ENCODE data around the gene JAK2.
"Not testable (repeated sequence)": the region's sequence is repeated elsewhere in the genome, so short reads cannot be mapped to it uniquely, and the experiment has no call there.

The JAK2 gene

GRCh38 chr9:4984621-4985385 is at the start of gene JAK2:
JAK2 (plus strand) TSS chr9:4985272; CDS start chr9:5021988, 36,716 bp downstream.
- DNase-seq = peak; percentile 90

- no peak for DNase-seq
Measured at GRCh38 chr9:4936277-4936676, 48.8 kb upstream of the JAK2 start.

GRCh38 chr9:4936823-4937222 is 48.2 kb upstream of the JAK2 start:
- no peak for DNase-seq

- no peak for DNase-seq
Measured at GRCh38 chr9:4937446-4937845, 47.6 kb upstream of the JAK2 start.

- DNase-seq = no peak
Measured at GRCh38 chr9:4938496-4938895, 46.6 kb upstream of the JAK2 start.

GRCh38 chr9:4939118-4939561 is 45.9 kb upstream of the JAK2 start:
- no peak for DNase-seq

GRCh38 chr9:4942042-4942691 is 42.9 kb upstream of the JAK2 start:
- peak; percentile 10 for DNase-seq

- DNase-seq = no peak
Measured at GRCh38 chr9:4943346-4943745, 41.7 kb upstream of the JAK2 start.

GRCh38 chr9:4944431-4945211 is 40.5 kb upstream of the JAK2 start:
- DNase-seq = not testable (repeated sequence)

- DNase-seq = no peak
Measured at GRCh38 chr9:4946937-4947336, 38.1 kb upstream of the JAK2 start.

- DNase-seq = no peak
Measured at GRCh38 chr9:4955836-4956235, 29.2 kb upstream of the JAK2 start.

GRCh38 chr9:4959031-4959430 is 26.0 kb upstream of the JAK2 start:
- DNase-seq = no peak

- DNase-seq = no peak
Measured at GRCh38 chr9:4962085-4962484, 23.0 kb upstream of the JAK2 start.

GRCh38 chr9:4964540-4964939 is 20.5 kb upstream of the JAK2 start:
- DNase-seq = no peak

- no peak for DNase-seq
Measured at GRCh38 chr9:4965174-4965821, 19.8 kb upstream of the JAK2 start.

- DNase-seq = no peak
Measured at GRCh38 chr9:4967523-4967922, 17.5 kb upstream of the JAK2 start.

- DNase-seq = no peak
Measured at GRCh38 chr9:4969130-4969529, 15.9 kb upstream of the JAK2 start.

GRCh38 chr9:4970970-4971641 is 14.0 kb upstream of the JAK2 start:
- DNase-seq = no peak

GRCh38 chr9:4973246-4973645 is 11.8 kb upstream of the JAK2 start:
- DNase-seq = peak; percentile 12

- DNase-seq = no peak
Measured at GRCh38 chr9:4973902-4974301, 11.2 kb upstream of the JAK2 start.

GRCh38 chr9:4979239-4979638 is 5.8 kb upstream of the JAK2 start:
- DNase-seq = no peak

- no peak for DNase-seq
Measured at GRCh38 chr9:4980086-4980727, 4.9 kb upstream of the JAK2 start.

Data from kidney glomerular epithelial cell (primary cell).